GM13977 (cell line): Measurements from ENCODE around the gene SCGB1D1.

Source experiments
- DNase-seq: peaks from one replicate; pipeline ENCODE4 v3.0.0; 2012; ENCODE audit warnings: low spot score
- in situ Hi-C: fragments of 300-500 bp; cut with MboI; formaldehyde crosslinking; loops from one replicate; pipeline ENCODE4 v1.12.0; 2022; ENCODE audit warnings: low sequenced_read_pairs, low pct_unique_long_range_greater_than_20kb, mixed read lengths, inconsistent platforms; ENCODE audit not compliant: unreplicated experiment
- TF ChIP-seq, protein P1 (sequence below): IDR thresholded peaks from 2 replicates; pipeline ENCODE4 v1.5.1; 2012; ENCODE audit warnings: mild to moderate bottlenecking, control low read depth; ENCODE audit not compliant: insufficient read depth; ENCODE audit errors: extremely low read depth, missing control alignments

SCGB1D1 gene

DNA sequence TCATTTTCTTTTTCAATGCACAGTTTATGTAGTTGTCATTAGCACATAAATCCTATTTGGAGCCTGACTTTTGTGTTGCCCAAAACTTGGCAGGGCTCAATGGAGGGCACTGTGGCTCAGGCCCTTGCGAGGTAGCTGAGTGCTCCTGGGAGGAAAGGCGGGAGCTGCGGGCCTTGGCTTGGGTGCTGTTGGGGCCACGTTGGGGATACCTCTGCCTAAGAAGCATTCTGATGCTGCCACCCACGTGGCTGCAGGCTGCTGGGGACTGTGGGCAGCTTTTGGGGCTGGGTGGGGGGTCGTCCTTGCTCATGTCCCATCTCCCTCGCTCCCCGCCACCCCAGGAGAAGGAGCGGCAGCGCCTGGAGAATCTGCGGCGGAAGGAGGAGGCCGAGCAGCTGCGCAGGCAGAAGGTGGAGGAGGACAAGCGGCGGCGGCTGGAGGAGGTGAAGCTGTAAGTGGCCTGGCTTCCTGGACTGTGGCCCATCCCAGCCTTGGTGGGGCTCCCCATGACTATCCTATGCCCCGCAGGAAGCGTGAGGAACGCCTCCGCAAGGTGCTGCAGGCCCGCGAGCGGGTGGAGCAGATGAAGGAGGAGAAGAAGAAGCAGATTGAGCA, 45.3 kb upstream of the SCGB1D1 start:
- in situ Hi-C loops = no loop called here
- TF ChIP-seq, protein P1, sequence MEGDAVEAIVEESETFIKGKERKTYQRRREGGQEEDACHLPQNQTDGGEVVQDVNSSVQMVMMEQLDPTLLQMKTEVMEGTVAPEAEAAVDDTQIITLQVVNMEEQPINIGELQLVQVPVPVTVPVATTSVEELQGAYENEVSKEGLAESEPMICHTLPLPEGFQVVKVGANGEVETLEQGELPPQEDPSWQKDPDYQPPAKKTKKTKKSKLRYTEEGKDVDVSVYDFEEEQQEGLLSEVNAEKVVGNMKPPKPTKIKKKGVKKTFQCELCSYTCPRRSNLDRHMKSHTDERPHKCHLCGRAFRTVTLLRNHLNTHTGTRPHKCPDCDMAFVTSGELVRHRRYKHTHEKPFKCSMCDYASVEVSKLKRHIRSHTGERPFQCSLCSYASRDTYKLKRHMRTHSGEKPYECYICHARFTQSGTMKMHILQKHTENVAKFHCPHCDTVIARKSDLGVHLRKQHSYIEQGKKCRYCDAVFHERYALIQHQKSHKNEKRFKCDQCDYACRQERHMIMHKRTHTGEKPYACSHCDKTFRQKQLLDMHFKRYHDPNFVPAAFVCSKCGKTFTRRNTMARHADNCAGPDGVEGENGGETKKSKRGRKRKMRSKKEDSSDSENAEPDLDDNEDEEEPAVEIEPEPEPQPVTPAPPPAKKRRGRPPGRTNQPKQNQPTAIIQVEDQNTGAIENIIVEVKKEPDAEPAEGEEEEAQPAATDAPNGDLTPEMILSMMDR = no peak
- no peak for DNase-seq

DNA sequence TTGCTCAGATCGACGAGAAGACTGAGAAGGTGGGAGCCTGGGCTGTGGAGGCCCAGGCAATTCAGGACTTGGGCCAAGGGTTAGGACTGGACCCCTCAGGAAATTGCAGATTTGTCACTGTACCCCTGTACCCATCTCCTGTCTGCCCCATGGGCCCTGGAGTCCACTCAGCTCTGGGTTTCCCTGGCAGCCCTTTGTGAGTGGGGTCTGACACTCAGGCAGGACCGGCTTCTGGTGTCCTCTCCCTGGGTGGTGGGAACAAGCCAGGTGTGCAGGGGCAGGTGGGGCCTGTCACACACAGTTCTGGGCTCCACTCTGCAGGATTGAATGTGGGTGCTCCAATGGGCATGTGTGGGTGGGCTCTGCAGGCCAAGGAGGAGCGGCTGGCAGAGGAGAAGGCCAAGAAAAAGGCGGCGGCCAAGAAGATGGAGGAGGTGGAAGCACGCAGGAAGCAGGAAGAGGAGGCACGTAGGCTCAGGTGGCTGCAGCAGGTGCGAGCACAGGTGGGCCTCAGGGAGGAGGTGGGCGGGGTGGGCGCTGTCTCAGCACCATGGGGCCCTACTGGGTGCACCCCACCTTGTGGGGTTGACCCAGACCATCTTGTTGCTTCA, 44.6 kb upstream of the SCGB1D1 start:
- TF ChIP-seq, protein P1 = no peak
- in situ Hi-C loops = no loop called here
- no peak for DNase-seq

DNA sequence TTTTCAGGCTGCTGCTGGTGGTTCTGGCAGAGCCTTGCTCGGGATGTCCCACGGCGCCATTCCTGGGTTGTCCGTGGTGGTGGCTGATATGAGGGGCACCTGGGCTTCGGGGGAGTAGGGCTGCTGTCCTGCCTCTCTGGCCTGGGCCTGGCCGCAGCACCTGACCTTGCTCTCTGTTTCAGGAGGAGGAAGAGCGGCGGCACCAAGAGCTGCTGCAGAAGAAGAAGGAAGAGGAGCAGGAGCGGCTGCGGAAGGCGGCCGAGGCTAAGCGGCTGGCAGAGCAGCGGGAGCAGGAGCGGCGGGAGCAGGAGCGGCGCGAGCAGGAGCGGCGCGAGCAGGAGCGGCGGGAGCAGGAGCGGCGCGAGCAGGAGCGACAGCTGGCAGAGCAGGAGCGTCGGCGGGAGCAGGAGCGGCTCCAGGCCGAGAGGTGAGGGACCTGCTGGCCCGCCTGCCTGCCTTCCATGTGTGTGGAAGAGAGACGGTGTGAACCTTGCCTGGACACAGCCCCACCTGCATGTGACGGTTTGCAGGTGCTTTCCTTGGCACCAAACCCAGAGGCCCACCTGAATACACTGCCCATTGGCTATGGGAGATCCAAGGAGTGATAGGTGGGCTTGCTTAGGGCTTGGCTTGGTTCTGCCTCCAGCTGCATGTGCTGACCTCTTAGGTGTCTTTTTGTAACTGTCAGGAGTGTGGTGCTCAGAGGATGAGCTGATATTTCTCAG, 43.4 kb upstream of the SCGB1D1 start:
- in situ Hi-C loops = no loop called here
- TF ChIP-seq, protein P1 = no peak
- no peak for DNase-seq

DNA sequence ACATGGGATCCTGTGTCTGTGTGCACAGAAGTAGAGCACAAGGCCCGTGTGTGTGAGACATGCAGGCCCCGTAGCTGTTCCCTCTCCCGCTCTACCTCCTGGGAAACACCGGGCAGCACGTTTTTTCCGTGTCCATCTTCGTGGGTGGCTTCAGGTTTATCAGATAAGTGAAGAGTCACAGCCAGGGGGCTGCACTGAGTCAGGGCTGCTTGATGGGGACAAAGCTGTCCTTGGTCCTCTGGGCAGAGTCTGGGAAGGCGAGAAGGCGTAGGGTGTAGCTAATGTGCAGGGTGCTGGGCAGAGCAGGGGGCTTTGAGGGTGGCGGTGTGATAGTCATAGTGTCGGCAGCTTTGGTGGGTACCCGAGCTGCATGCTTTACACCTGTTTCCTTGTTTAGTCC, 42.5 kb upstream of the SCGB1D1 start:
- DNase-seq = no peak
- in situ Hi-C loops = no loop called here
- TF ChIP-seq, protein P1 = no peak

DNA sequence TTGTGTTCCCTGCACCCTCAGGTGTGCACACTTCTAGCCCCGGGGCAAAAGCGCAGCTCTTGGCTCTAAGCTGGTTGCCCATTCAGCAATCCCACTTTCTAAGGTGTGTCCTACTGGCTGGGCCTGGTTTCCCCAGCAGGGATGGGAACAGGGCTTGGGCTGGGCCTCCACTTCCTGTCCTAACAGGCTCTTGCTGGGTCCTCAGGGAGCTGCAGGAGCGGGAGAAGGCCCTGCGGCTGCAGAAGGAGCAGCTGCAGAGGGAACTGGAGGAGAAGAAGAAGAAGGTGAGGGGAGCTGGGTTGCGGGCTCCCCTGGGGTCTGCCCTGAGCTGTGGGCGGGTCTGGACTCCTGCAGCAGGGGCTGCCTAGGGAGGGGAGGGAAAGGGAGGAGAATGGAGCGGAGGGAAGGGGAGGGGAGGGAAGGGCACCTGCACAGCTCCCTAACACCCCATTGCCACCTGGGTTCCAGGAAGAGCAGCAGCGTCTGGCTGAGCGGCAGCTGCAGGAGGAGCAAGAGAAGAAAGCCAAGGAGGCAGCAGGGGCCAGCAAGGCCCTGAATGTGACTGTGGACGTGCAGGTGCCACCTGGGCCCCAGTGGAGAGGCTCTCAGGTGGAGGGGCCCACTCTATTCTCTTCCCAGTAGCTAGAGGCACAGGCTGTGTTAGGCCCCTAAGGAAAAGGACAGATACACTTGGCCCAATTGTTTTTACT, 41.6 kb upstream of the SCGB1D1 start:
- TF ChIP-seq, protein P1 = no peak
- in situ Hi-C loops = no loop called here
- no peak for DNase-seq
